Fibroblast of villous mesenchyme (primary cell): Measurements from ENCODE around the gene PSMD10. TPM values are rescaled to one million over a fixed set of nuclear protein-coding genes. Genes with fewer than 3 reads are reported as not detected.

Source experiments
- DNase-seq: peaks from one replicate; pipeline ENCODE4 v3.0.0-alpha.2; 2010; ENCODE audit warnings: low read depth
- H3K4me3 ChIP-seq: 2 replicates; pipeline ENCODE4 v1.5.1; 2011; ENCODE audit warnings: low read depth, mild to moderate bottlenecking, low read length
- CTCF ChIP-seq: IDR thresholded peaks from 2 replicates; pipeline ENCODE4 v1.5.1; 2012; ENCODE audit warnings: low read depth, mild to moderate bottlenecking, low read length; ENCODE audit not compliant: insufficient read depth
- total RNA-seq: library from RNA; depleted of rRNA; stranded (reverse); fragments of >200 nt; gene quantifications from 2 replicates; pipeline ENCODE4 v1.2.3, GENCODE V29; 2012

Gene PSMD10
- total RNA-seq, 1 donor: 96.7 TPM

- TF ChIP-seq CTCF: no peak
- no peak overlapping the region for H3K4me3 ChIP-seq
- no peak for DNase-seq
Measured at GRCh38 chrX:108087792-108088191, 3.5 kb downstream of the PSMD10 start.

- no peak overlapping the region for H3K4me3 ChIP-seq
- no peak for DNase-seq
- TF ChIP-seq CTCF: no peak
Measured at GRCh38 chrX:108081110-108081509, 10.2 kb downstream of the PSMD10 start.

- no peak overlapping the region for H3K4me3 ChIP-seq
- TF ChIP-seq CTCF: no peak
- DNase-seq: no peak
Measured at GRCh38 chrX:108072746-108073145, 18.6 kb downstream of the PSMD10 start.

- no peak for DNase-seq
- no peak overlapping the region for H3K4me3 ChIP-seq
- TF ChIP-seq CTCF: no peak
Measured at GRCh38 chrX:108071578-108071977, 19.8 kb downstream of the PSMD10 start.

- no peak for TF ChIP-seq CTCF
- H3K4me3 ChIP-seq: no peak overlapping the region
- DNase-seq: peak; percentile 35
Measured at GRCh38 chrX:108070891-108071290, 20.5 kb downstream of the PSMD10 start.

GRCh38 chrX:108068121-108068520, 23.2 kb downstream of the PSMD10 start:
- no peak for DNase-seq
- no peak for TF ChIP-seq CTCF
- no peak overlapping the region for H3K4me3 ChIP-seq

- no peak for DNase-seq
- no peak for TF ChIP-seq CTCF
- no peak overlapping the region for H3K4me3 ChIP-seq
Measured at GRCh38 chrX:108064613-108065012, 26.7 kb downstream of the PSMD10 start.
